Stimulated activated naive CD4-positive, alpha-beta T cell (primary cell): ENCODE data around the gene NMNAT2.
"Not testable (repeated sequence)": the region's sequence is repeated elsewhere in the genome, so short reads cannot be mapped to it uniquely, and the experiment has no call there.

Source experiments
- DNase-seq, 6 experiments: peaks; one replicate each; lab custom pipeline; 2025; lab: John Stamatoyannopoulos, UW

The NMNAT2 gene

DNA sequence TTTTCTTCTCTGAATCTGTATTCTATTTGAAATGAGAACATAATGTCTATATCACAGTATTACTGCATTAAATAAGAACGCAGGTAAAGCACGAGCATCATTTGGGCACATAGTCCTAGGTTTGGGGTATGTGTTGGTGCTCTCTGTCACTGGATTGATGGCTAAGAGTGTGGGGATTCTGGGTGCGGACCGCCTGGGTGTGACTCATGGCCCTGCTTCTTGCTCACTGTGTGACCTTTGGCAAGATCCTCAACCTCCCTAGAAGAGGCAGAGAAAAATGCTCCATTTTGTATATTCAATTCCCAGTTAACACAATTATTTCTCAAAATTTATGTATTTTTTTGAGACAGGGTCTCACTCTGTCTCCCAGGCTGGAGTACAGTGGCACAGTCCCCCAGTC, 132.4 kb downstream of the NMNAT2 start:
- DNase-seq: no peak

DNA sequence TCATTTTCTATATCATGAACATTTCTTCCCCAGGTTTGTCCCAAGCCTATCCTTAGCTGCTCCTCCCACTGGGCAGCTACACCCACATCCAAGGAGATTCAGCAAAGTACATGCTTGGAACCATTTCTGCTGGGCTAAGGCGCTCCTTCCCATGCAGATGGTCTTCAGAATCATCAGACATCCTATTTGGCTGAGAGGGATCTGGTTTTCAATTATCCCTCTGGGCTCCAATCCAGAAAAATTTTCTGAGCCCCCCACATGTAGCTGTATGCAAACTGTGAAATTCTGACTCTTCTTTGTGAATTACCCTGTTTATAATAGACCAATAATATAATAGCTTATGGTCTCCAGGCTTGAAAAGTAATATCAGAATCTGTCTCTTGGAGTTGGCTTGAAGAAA, 132.9 kb downstream of the NMNAT2 start:
- DNase-seq: no peak

DNA sequence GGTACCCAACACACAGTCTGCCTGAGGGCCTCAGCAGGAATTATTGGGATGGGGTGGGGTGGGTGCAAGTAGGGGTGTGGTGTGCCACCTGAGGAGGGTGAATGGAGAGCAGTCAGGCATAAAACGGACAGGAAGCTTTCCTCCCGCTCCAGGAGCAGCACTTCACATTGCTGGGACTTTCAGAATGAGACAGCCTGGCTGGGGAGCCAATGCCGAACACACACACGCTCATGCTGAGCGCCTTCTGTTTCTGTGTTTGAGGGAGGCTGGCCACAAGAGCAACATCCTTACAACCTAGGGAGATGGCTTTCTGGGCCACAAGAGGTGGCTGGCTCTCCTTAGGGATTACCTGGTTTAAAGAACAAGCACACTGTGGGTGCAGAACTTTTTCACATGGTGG, 134.1 kb downstream of the NMNAT2 start:
- no peak for DNase-seq

DNA sequence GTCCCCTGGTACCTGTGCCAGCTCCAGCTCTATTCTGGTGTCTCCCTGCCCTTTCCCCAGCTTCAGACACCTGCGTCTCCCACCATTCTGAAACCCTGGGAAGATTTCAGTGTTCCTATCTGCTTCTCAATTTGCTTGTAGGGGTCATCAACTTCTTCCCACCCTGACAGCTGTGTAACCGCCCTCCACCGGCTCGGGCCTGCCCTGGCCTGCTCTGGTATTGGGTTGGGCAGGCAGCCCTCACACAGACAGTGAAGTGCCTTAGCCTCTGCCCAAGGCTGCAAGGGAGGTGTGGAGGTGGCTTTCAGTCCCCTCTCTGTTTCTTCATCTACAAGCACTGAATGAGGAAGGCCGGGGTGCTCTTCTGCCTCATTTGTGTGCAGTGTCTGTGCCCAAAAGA, 134.9 kb downstream of the NMNAT2 start:
- DNase-seq: no peak

DNA sequence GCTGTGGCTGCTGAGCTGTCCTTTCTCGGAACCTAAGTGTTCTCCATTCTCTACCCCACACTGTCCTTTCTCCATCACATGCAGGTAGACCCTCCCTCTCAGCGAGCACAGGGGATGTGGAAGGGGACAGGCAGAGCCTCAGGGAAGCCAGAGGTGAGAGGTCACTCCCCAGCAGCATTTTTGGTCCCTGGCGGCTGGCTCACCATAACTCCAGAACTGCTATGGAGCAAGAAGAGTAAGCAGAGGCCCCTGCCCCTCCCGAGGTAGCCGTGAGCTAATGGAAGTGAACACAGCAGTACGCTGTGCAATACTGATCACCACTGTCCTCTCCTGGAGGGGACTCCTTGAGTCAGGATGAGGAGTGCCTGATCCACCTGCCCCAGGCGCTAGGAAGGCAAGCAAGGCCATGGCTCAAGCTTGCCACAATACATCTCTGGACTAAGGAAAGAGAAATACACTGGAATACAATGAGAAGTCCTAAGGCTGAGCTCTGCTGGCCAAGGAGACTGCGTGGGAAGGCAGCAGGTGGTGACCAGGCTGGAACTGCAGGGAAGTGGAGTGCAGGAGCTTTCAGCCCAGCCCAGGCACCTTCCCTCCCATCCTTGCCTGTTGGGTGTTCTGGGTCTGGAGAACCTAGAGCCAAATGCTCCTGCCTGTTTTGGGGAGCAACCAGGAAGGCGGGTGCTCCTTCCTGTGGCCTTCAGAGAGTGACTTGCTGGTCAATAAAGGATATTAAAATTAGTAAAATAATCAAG, 135.9 kb downstream of the NMNAT2 start:
- DNase-seq: no peak

DNA sequence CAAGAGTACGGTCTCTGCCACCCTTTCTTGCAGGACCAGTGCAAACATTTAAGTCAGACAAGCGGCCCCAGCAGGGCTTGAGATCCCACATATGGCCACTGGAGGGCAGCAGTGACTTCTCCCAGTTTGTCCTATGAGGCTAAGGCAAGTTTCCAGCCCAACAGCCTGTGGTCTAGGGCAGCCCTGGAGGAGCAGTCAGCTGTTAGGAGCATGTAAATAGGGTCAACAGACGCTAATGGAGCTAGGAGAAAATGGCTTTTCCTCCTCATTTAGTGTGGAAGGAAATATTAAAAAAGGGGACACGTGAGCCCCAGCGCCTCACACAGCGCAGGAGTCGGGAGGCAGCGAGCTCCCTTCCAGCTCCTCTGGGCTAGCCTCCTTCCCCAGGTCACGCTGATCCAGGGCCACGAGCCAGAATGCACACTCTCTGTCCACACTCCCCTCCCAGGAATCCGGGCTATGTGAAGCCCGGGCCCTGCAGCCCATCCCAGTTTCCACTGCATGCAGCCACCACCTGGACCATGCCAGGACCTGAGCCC, 136.6 kb downstream of the NMNAT2 start:
- DNase-seq: peak; percentile 23 to 60 (median 48)

DNA sequence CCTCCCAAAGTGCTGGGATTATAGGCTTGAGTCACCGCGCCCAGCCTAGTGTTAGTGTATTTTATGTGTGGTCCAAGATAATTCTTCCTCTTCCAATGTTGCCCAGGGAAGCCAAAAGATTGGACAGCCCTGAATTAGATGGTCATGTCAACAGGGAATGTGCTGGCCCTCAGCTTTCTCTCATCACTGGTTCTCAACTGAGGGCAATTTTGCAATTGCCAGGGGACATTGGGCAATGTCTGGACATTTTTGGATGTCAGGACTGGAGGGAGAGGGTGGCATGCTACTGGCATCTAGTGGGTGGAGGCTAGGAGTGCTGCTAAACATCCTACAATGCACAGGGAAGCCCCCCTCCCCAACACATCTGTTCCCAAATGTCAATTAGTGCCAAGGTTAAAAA, 137.1 kb downstream of the NMNAT2 start:
- no peak for DNase-seq

DNA sequence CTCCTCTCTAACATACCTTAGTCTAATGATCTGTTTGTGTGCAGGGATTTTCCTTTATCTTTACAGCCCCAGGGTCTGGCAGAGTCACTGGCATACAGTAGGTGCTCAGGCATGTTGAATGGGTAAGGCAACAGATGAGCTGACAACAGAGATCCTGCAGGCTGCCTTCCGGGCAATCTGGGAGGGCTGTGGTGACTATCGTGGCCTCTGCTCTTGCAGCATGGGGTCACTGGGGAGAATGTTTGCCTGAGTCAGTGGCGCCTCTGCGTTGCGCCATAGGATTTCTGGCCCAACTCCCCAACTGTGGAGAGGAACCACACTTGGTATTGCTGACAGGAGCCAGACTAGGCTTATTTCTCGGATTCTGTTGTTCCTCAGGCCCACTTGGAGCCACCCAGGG, 138.3 kb downstream of the NMNAT2 start:
- no peak for DNase-seq

DNA sequence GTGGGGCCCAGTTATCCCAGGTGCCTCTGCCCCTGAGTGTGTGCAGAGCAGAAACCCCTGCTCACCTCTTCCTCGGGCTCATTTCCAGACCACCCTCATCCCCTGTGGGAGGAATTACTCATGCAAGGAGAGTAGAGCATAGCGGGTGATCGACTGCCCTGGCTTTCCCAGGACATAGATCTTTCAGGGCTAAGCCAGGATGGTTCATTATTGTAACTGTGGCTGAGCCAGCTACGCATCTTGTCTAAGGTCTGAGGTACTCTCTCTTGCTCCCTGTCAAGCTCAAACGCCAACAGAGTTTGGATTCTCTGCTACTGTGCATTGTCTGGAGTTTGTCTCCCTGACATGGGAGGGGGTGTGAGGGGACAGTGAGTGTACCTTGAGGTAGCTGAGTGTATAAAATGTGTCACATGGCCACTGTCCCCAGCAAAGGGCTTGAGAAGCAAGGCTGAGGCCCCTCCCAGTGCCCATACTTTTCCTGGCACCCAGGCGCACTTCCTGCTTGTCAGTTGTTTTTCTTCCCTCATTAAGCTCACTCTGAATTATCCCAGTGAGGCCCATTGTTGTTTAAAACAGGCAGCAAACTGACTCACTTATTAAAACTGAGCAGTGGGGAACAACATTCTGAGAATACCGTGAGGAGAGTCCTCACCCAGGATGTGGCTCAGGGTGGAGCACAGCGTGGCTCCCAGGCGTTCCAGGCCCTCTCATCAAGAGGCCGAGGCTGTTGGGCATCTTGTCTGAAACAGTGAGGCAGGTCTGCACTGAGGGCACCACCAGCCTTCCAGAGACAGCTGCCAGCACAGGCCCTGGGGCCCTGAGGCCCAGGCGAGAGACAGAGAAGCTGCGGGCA, 139.2 kb downstream of the NMNAT2 start:
- no peak for DNase-seq

DNA sequence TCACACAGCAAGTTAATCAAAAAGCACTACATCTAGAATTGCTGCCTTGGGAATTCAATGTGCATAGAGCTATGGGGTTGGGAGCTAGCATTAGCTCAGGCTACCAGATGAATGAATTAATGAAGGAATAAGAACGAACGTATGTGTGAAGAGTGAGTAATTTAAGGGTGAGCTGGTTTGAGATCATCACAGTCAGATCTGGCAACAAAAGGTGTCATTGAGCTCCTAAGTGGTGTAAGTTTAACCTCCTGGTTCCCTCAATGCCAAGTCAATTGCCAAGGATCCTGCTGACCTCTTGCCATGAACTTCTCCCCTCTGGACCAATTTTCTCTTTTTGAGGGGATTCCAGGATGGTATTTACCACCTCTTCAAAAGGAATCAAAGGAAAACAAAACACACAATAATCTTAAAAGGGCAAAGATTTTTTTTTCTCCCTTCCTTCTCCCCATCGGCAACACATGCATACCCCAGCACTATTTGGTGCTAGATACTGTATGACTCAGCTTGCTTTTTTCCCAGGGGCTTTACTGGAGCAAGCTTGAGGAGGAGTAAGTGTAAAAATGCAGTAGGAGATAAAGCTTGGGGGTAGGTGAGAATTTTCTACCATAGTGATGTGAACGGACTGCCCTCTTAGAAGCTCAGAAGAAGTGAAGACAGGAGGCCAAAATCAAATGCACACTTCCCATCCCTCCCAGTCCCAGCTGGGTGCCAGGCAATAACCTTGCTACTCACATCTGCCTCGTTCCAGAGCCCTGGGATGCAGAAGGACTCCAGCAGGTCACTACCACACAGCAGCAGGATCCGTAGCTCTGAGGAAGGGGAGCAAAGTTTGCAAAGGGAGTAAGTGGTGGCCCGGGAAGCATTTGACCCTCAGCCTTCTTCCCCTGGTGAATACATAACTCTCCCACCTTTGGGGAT, 140.1 kb downstream of the NMNAT2 start:
- DNase-seq: no peak

DNA sequence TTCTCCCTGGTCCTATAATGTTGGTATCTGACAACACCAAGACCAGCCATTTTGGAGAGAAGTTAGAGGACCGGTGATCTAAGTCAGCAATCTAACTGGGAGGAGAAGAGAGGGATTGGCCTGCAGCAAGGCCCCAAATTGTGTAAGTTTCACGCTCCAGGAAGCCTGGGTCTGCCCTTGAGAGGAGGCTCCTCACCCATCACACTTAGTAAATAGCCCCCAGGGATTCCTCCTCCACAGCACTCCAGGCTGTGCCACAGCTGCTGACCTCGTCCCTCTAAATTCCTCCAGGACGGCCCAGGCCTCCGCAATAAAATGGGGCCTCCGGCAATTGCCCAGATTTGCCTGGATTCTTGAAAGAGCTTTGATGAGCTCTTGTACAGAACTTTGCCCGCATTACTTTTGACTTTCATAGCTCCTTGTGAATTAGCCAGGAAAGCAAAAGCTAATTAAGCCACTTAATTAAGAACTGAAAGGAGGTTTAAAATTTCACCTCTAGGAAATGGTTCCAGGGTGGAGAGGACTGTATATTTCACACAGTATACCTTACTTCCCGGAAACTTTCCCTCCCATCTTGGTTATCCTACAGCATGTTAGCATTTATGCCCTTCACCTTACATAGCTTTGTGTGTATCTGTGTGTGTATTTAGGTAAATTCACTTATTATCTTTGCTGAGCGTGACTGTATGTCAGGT, 141.6 kb downstream of the NMNAT2 start:
- no peak for DNase-seq

DNA sequence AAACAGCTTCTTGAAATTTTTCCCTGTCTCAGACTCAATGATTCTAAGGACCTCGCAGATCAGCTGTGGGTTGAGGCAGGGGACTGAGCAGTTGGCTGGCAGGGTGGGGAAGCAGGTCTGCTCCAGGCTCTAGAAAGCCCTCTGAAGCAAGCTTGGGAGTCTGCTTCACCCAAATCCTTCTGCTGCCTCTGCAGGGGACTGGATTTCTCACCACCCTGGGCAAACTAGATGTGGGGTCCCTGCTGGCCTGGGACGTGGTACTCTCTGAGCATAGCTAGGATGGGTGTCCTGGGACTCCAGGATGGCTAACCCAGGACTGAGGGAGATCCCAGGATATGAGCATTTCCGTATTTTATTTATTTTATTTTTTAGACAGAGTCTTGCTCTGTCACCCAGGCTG, 142.9 kb downstream of the NMNAT2 start:
- DNase-seq: no peak

DNA sequence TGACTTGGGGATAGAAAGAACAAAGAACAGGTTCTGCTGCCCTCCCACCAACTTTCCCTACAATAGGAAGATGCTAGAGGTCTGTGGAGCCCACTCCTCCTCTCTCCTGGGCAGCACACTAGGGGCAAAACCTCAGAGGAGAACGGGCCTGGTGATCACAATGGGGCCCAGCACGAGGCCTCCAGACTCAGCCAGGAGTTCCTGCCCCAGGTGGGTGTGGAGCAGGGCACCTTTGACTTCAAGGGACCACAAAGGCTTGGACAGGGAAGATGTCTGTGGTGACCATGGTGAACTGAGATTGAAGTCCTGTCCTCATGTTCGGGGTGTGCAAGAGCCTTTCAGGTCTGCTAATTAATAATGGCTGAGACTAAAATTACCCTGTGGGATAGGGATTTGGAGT, 143.3 kb downstream of the NMNAT2 start:
- no peak for DNase-seq

DNA sequence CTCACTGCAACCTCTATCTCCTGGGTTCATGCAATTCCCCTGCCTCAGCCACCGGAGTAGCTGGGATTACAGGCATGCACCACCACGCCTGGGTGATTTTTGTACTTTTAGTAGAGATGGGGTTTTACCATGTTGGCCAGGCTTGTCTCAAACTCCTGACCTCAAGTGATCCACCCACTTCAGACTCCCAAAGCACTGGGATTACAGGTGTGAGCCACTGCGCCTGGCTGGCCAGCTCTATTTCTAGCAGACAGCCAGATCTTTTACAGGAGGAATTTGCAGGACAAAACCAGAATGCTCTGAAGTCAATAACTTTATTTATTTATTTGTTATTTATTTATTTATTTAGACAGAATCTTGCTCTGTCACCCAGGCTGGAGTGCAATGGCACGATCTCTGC, 144.2 kb downstream of the NMNAT2 start:
- DNase-seq: not testable (repeated sequence)

DNA sequence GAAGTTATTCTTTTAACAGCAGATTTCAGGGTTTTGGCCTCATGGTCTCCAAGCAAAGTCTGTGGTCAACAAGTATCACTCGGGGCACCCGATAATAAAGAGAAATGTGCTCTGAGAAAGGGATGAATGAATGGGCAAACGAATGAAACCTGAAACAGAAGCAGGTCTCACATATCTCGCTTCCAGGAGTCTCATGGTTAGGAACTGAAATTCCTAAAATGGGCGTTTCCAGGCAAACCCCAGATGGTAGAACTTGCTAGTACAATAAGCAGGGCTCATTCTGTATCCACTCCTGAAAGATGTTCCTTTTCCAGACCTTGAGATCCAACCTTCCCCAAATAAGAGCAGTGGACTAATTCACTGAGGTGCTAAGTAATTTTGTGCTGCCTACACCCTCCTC, 144.9 kb downstream of the NMNAT2 start:
- no peak for DNase-seq

DNA sequence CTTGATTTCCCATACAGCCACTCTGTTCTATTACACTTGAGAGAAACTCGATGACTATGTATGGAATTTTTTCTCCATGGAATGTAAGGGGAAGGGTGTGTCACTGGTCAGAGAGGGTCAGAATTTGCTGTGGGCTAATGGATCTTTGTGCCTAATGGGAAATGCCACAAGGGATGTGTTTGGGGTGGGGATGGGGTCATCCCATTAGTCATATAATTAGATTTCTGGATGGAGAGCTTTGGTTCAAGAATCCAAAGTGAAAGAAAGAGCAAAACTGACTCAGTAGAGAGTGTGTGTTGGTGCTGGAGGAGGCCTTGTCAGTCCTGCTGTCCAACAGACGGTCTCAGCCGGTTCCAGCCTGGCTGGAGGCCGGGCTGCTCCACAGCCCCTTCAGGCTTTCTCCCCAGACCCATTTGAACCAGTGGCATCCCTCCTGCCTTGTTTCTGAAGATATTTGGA, 145.8 kb downstream of the NMNAT2 start:
- DNase-seq: no peak

DNA sequence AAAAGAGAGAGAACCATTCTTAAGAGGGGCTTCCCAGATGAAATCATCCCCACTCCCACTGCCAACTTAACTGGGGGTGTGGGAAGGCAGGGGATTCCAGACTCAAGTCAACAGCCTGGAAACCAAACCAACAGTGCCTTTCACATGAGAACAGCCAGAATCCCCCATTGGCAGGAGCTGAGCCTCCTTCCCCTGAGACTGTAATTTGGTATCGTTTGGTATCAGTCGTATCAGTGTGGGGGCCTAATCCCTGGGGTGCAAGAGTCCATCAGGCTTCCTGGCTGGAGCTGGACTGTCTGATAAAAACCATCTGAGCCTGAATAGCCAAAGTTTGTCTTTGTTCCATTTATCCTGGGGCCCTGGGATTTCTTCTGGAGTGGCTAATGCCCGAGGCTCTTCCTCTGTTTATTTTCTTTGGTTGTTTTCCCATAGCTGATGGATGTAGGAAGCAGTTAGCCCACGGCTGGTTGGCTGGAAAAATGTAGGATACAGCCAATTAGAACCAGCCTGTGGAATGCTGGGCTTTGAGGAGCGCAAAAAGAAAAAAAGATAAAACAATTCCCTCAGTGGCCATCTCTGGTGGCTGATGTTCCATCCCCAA, 147.5 kb downstream of the NMNAT2 start:
- DNase-seq: no peak

DNA sequence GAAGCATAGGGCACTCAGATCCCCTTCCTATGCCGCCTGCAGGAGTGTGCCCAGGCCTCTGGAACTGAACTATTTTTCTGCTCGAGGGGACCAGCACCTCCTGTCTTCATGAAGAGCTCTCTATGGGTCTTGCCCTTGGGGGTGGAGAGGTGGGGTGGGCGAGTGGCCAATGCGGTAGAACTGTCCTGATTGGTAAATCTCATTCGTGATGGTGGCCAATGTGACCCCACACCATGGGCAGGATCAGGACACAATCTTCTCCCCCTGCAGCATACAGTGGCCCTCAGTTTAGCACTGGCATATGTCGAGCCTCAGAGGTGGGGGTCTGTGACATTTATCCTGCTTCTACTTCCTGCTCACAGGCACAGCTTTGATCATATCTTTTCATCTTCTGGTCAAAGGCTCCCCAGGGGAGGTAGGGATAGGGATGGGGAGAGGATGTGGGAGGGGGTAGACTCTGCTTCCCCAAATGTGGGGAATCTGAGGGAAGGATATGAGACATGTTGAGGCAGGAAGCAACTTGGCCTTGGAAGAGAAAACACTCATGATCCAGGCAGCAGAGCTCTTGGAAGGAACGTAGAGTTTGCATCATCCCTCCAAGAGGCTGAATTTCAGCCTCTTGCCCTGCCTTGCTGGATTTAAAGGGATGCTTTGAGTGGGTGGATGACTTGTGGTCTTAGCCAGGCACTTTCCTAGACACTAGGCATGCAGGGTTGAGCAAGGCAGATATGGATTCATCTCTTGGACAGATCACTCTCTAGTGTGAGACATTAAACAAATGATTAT, 150.3 kb downstream of the NMNAT2 start:
- no peak for DNase-seq

DNA sequence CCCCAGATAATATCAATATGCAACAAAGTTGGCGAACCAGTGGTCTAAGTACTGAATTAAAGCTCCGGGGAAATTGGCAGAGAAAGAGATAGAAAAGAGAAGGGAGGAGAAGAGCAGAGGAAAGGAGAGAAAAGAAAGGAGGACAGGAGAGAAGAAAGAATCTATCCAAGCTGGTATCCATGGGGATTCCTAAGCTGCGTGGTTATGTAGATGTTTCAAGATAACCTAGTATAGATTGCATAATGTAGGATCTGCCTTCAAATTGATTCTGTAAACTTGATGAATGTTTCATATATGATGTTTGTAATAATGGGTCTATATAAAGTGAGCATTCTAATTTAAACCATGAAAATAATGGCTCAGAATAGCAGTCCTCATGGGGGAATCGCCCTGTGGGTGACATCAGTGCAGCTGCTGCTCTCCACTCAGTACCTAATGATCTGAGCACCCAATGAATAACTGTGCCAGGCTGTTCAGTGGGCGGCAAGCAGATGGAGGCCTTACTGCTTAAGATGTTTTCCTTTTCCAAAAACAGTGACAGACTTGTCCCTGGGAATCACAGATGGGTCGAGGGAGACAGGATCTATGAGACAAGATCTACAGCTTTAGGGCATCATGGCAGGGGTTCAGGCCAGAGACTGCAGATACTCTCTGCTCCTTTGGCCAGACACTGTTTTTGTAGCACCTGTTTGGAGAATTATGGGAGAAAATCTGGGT, 154.1 kb downstream of the NMNAT2 start:
- no peak for DNase-seq
